C4-2B (cell line): ENCODE measurements around the gene CHP1.

Source experiments
- CTCF ChIP-seq: fragments of 450-650 bp; conservative IDR thresholded peaks from 2 replicates; pipeline ENCODE4 v1.5.1; 2017; ENCODE audit warnings: mild to moderate bottlenecking
- ZFX ChIP-seq: fragments of 450-650 bp; IDR thresholded peaks from 2 replicates; pipeline ENCODE4 v1.6.1; 2017

DNA sequence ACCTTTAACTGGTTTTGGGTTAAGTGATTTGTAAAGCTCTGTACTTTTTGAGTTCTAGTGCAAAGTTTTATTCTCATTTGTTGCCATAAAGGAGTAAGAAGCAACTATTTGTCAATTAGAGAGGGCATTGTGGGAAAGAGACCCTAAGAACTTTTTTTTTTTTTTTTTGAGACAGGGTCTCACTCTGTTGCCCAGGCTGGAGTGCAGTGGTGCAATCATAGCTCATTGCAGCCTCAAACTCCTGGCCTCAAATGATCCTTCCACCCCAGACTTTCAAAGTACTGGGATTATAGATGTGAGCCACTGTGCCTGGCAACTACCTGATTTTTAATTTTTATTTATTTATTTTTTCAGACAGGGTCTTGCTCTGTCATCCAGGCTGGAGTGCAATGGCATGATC is 4.9 kb downstream of the CHP1 start:
- TF ChIP-seq CTCF (no peak), ZFX (no peak)
